Keratinocyte (primary cell): Measurements from ENCODE around the gene SHISAL2B. TPM values are rescaled to one million over a fixed set of nuclear protein-coding genes. Genes with fewer than 3 reads are reported as not detected.

Experiments
- DNase-seq: peaks from one replicate; pipeline ENCODE4 v3.0.0-alpha.2; 2011; ENCODE audit warnings: low read depth, missing footprints, low spot score
- FAIRE-seq: peaks from 2 replicates; lab custom pipeline; 2011; peaks lifted over from hg19 to GRCh38; lab: Jason Lieb, UNC
- H2AFZ ChIP-seq: 2 replicates; pipeline ENCODE4 v1.6.0; 2012; ENCODE audit warnings: low read length, control low read depth, inconsistent platforms; ENCODE audit not compliant: control insufficient read depth
- H3K27ac ChIP-seq: 2 replicates; pipeline ENCODE4 v1.5.1; 2011; ENCODE audit warnings: low read length; ENCODE audit not compliant: control insufficient read depth, insufficient read depth
- H3K27me3 ChIP-seq: 3 replicates; pipeline ENCODE4 v1.6.0; 2011; ENCODE audit warnings: low read length; ENCODE audit not compliant: control insufficient read depth, insufficient read depth; ENCODE audit errors: extremely low read depth
- H3K36me3 ChIP-seq, 2 experiments: 2 replicates in 1 of 2; 3 replicates in 1 of 2; pipeline ENCODE4 v1.5.1; 2011; ENCODE audit warnings: low read length in 2 of 2, mild to moderate bottlenecking in 1 of 2; ENCODE audit not compliant: control insufficient read depth in 2 of 2, insufficient read depth in 2 of 2; ENCODE audit errors: extremely low read depth in 1 of 2
- H3K4me1 ChIP-seq: 3 replicates; pipeline ENCODE4 v1.5.1; 2011; ENCODE audit warnings: low read length; ENCODE audit not compliant: control insufficient read depth, insufficient read depth; ENCODE audit errors: extremely low read depth
- H3K4me2 ChIP-seq: 3 replicates; pipeline ENCODE4 v1.6.0; 2011; ENCODE audit warnings: low read depth, low read length; ENCODE audit not compliant: control insufficient read depth, insufficient read depth; ENCODE audit errors: extremely low read depth
- H3K4me3 ChIP-seq, 3 experiments: fragments of 200-600 bp in 1 of 3; sonication (generic) in 1 of 3; 2 replicates in 2 of 3; 3 replicates in 1 of 3; pipeline ENCODE4 v1.5.1; 2011 to 2016; ENCODE audit warnings: low read length in 3 of 3, mild to moderate bottlenecking in 3 of 3, control low read depth in 2 of 3, inconsistent platforms in 1 of 3, low read depth in 1 of 3, mixed read lengths in 1 of 3, mixed run types in 1 of 3, moderate library complexity in 1 of 3; ENCODE audit not compliant: control insufficient read depth in 2 of 3, insufficient read depth in 2 of 3; ENCODE audit errors: extremely low read depth in 1 of 3
- H3K79me2 ChIP-seq: 2 replicates; pipeline ENCODE4 v1.6.0; 2012; ENCODE audit warnings: low read length; ENCODE audit not compliant: control insufficient read depth, insufficient read depth
- H3K9ac ChIP-seq: 3 replicates; pipeline ENCODE4 v1.6.0; 2011; ENCODE audit warnings: low read length; ENCODE audit not compliant: control insufficient read depth, insufficient read depth; ENCODE audit errors: extremely low read depth
- H3K9me1 ChIP-seq: 3 replicates; pipeline ENCODE4 v1.6.0; 2011; ENCODE audit warnings: low read length; ENCODE audit not compliant: control insufficient read depth, insufficient read depth; ENCODE audit errors: extremely low read depth
- H3K9me3 ChIP-seq: 2 replicates; pipeline ENCODE4 v1.5.1; 2012; ENCODE audit warnings: low read depth, low read length; ENCODE audit not compliant: control insufficient read depth
- H4K20me1 ChIP-seq: 3 replicates; pipeline ENCODE4 v1.6.0; 2011; ENCODE audit warnings: low read length; ENCODE audit not compliant: control insufficient read depth, insufficient read depth; ENCODE audit errors: extremely low read depth
- EZH2 ChIP-seq: IDR thresholded peaks from one replicate; pipeline ENCODE4 v1.6.1; 2012; ENCODE audit warnings: inconsistent platforms, mild to moderate bottlenecking, low read length, moderate library complexity
- dilution Hi-C: fragments of 300-500 bp; cut with MboI; formaldehyde crosslinking; loops from one replicate; pipeline ENCODE4 v1.7.0; 2020; ENCODE audit warnings: low sequenced_read_pairs; ENCODE audit not compliant: extremely low pct_ligation_motif_present
- polyA plus RNA-seq, 5 experiments: library from polyadenylated mRNA; depleted of rRNA in 3 of 5; stranded (reverse) in 3 of 5; stranded (forward) in 1 of 5; unstranded in 1 of 5; fragments of >200 nt; gene quantifications; 1 replicate in 1 of 5; 2 replicates in 3 of 5; 3 replicates in 1 of 5; pipeline versions ENCODE4 v1.2.1 to v1.2.3, GENCODE V29; 2011 to 2012; ENCODE audit warnings: missing spikeins in 2 of 5, low read depth in 1 of 5, low replicate concordance in 1 of 5
- TF ChIP-seq, protein P1 (sequence below), 3 experiments: IDR thresholded peaks in 1 of 3; conservative IDR thresholded peaks in 1 of 3; optimal IDR thresholded peaks in 1 of 3; 2 replicates in 2 of 3; 3 replicates in 1 of 3; pipeline versions ENCODE3 to v1.5.1; 2011; ENCODE audit warnings: low read length in 3 of 3, mild to moderate bottlenecking in 3 of 3, moderate library complexity in 2 of 3, control low read depth in 1 of 3, inconsistent platforms in 1 of 3; ENCODE audit not compliant: insufficient read depth in 2 of 3; ENCODE audit errors: extremely low read depth in 1 of 3

The SHISAL2B gene
- polyA plus RNA-seq, 1 donor (not counting 4 experiments of a cell fraction or from before 2014, with no cell fraction given): not detected

DNA sequence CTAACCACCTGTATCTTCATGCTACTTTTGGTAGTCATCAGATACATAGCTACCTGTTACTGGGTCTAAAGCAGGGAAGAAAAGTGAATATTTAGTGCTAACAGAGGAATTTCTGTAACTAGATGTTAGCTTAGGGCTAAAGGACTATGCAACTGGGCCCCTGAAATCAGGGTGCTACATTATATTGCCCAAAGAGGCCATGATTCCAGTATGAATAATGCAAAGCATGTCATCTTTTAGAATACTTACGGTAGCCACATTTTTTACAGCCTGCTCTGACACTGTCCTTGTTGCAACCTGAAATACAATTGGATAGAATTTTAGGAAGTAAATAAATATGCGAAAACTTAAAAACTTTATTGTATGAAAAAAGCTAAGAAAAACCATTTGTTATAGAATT lies 63.8 kb downstream of the SHISAL2B start:
- Histone ChIP-seq H3K79me2 (peaks cover 56% of the 10 kb centered on the region), H2AFZ (no peak overlapping the region)

DNA sequence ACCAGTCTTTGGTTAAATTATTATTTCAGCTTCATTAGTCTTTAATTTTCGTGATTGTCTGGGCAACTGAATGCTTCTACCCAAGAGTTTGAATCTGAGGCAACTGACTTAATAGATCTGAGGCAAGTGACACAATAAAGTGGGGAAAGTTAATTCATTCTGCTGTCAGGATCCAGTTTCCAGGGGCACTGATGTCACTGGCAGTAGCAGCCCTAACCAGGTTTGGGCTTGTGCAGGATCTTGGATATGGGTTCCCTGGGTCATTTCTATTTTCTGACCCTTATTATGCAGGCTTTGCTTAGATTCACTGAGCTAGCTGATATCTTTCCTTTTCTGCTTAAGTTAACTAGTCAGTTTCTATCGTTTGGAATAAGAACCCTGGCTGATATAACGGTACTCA lies 68.6 kb downstream of the SHISAL2B start:
- no peaks in the 10 kb centered on the region for H4K20me1 ChIP-seq

More for the DNA sequence above, 63.8 kb downstream of the SHISAL2B start:
- Histone ChIP-seq H3K4me1 (no peaks in the 10 kb centered on the region), H4K20me1 (peaks cover 3% of the 10 kb centered on the region), H3K9me1 (no peaks in the 10 kb centered on the region), H3K4me3 (no peak overlapping the region), H3K36me3 (peaks cover 3 to 10% of the 10 kb centered on the region in 2 experiments), H3K4me2 (no peak overlapping the region), H3K27ac (no peak overlapping the region), H3K9me3 (no peaks in the 10 kb centered on the region), H3K9ac (no peak overlapping the region), H3K27me3 (no peaks in the 10 kb centered on the region)
- no peak for DNase-seq
- dilution Hi-C loops: no loop called here
- FAIRE-seq: no peak
- TF ChIP-seq, protein P1, sequence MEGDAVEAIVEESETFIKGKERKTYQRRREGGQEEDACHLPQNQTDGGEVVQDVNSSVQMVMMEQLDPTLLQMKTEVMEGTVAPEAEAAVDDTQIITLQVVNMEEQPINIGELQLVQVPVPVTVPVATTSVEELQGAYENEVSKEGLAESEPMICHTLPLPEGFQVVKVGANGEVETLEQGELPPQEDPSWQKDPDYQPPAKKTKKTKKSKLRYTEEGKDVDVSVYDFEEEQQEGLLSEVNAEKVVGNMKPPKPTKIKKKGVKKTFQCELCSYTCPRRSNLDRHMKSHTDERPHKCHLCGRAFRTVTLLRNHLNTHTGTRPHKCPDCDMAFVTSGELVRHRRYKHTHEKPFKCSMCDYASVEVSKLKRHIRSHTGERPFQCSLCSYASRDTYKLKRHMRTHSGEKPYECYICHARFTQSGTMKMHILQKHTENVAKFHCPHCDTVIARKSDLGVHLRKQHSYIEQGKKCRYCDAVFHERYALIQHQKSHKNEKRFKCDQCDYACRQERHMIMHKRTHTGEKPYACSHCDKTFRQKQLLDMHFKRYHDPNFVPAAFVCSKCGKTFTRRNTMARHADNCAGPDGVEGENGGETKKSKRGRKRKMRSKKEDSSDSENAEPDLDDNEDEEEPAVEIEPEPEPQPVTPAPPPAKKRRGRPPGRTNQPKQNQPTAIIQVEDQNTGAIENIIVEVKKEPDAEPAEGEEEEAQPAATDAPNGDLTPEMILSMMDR (optimal IDR thresholded peaks at IDR 0.05 in 1 of 3, IDR thresholded peaks at IDR 0.05 in 1 of 3, conservative IDR thresholded peaks at IDR 0.05 in 1 of 3; ENCODE audit: extremely low read depth in 1 of 3, insufficient read depth in 2 of 3, low read length in 3 of 3): no peak
- TF ChIP-seq EZH2: no peak

More for the DNA sequence above, 68.6 kb downstream of the SHISAL2B start:
- H3K4me1 ChIP-seq: no peaks in the 10 kb centered on the region
- H3K27ac ChIP-seq: no peak overlapping the region
- no peak overlapping the region for H3K9ac ChIP-seq
- no peak for TF ChIP-seq EZH2
- TF ChIP-seq, protein P1 (optimal IDR thresholded peaks at IDR 0.05 in 1 of 3, IDR thresholded peaks at IDR 0.05 in 1 of 3, conservative IDR thresholded peaks at IDR 0.05 in 1 of 3; ENCODE audit: extremely low read depth in 1 of 3, insufficient read depth in 2 of 3, low read length in 3 of 3): no peak
- dilution Hi-C loops: no loop called here
- H3K79me2 ChIP-seq: peaks cover 90% of the 10 kb centered on the region
- no peaks in the 10 kb centered on the region for H3K9me3 ChIP-seq
- H3K4me2 ChIP-seq: no peak overlapping the region
- no peaks in the 10 kb centered on the region for H3K9me1 ChIP-seq
- H3K4me3 ChIP-seq: no peak overlapping the region
- peaks cover 2 to 3% of the 10 kb centered on the region in 2 experiments for H3K36me3 ChIP-seq
- no peak for FAIRE-seq
- no peak overlapping the region for H2AFZ ChIP-seq
- DNase-seq: no peak
- no peaks in the 10 kb centered on the region for H3K27me3 ChIP-seq
